AG10803 (cell line): ENCODE measurements around the gene LGI2.

Experiments used
- DNase-seq: peaks from one replicate; pipeline ENCODE4 v3.0.0; 2010; ENCODE audit warnings: low read depth
- H3K4me3 ChIP-seq: 2 replicates; pipeline ENCODE4 v1.5.1; 2011; ENCODE audit warnings: mild to moderate bottlenecking, low read length, control low read depth
- CTCF ChIP-seq: conservative IDR thresholded peaks from 2 replicates; pipeline ENCODE4 v1.5.1; 2011; ENCODE audit warnings: mild to moderate bottlenecking, low read length, control low read depth, inconsistent platforms

The LGI2 gene

GRCh38 chr4:25012655-25013054 is 18.1 kb downstream of the LGI2 start:
- DNase-seq = no peak
- no peak for TF ChIP-seq CTCF
- H3K4me3 ChIP-seq = no peak overlapping the region

- TF ChIP-seq CTCF = no peak
- DNase-seq = no peak
- no peak overlapping the region for H3K4me3 ChIP-seq
Observed at GRCh38 chr4:25011135-25011866, 19.4 kb downstream of the LGI2 start.

GRCh38 chr4:25007598-25007997 is 23.1 kb downstream of the LGI2 start:
- H3K4me3 ChIP-seq = no peak overlapping the region
- no peak for TF ChIP-seq CTCF
- no peak for DNase-seq

GRCh38 chr4:25002681-25003080 is 28.1 kb downstream of the LGI2 start:
- TF ChIP-seq CTCF = no peak
- no peak for DNase-seq
- H3K4me3 ChIP-seq = no peak overlapping the region

GRCh38 chr4:25001509-25001908 is 29.2 kb downstream of the LGI2 start:
- H3K4me3 ChIP-seq = no peak overlapping the region
- TF ChIP-seq CTCF = no peak
- no peak for DNase-seq

GRCh38 chr4:25000639-25001038 is 30.1 kb downstream of the LGI2 start:
- no peak for TF ChIP-seq CTCF
- DNase-seq = no peak
- H3K4me3 ChIP-seq = no peak overlapping the region

- no peak overlapping the region for H3K4me3 ChIP-seq
- no peak for TF ChIP-seq CTCF
- no peak for DNase-seq
Observed at GRCh38 chr4:24999392-25000089, 31.2 kb downstream of the LGI2 start.
